Measurements from ENCODE around the gene PTGER1.

GRCh38 chr19:14449321-14449720, 25.8 kb downstream of the PTGER1 start:
- no peak for TF ChIP-seq HNF4A (conservative IDR thresholded peaks at IDR 0.05)
- no peak for TF ChIP-seq EGR1 (IDR thresholded peaks at IDR 0.05; ENCODE audit: low read depth in 2 of 2)

Measured in liver (tissue), 2 donors.